Endothelial cell of umbilical vein (primary cell): Measurements from ENCODE around the gene SFTPA2. TPM values are rescaled to one million over a fixed set of nuclear protein-coding genes. Genes with fewer than 3 reads are reported as not detected.

Source experiments
- BruUV-seq: library from RNA; stranded (reverse); fragments of 400-500 nt; replicated peaks from 2 replicates; lab custom pipeline; 2021; lab: Mats Ljungman, UMichigan
- CTCF ChIA-PET: fragments of 300-600, 350-600 bp; sonication (Branson Sonifier 250); formaldehyde crosslinking; loops from one replicate; lab custom pipeline; 2021; ENCODE audit warnings: antibody characterized with exemption, inconsistent platforms; lab: Charles Lee
- POLR2A ChIA-PET: fragments of 300-600, 350-600 bp; sonication (Branson Sonifier 250); formaldehyde crosslinking; loops from one replicate; lab custom pipeline; 2021; ENCODE audit warnings: antibody characterized with exemption, inconsistent platforms; lab: Charles Lee
- DNase-seq: peaks from one replicate; pipeline ENCODE4 v3.0.0-alpha.2; 2011; ENCODE audit warnings: low read depth, low spot score
- FAIRE-seq: peaks from 2 replicates; lab custom pipeline; 2011; peaks lifted over from hg19 to GRCh38; lab: Jason Lieb, UNC
- H2AFZ ChIP-seq: 2 replicates; pipeline ENCODE4 v1.6.0; 2012; ENCODE audit warnings: low read depth, low read length, control low read depth, inconsistent platforms
- H3K27ac ChIP-seq: 2 replicates; pipeline ENCODE4 v1.5.1; 2011; ENCODE audit warnings: low read depth, mild to moderate bottlenecking, control low read depth, low read length, moderate library complexity; ENCODE audit not compliant: insufficient read depth
- H3K27me3 ChIP-seq, 2 experiments: 2 replicates each; pipeline versions ENCODE4 v1.6.0 to v1.6.1; 2011; ENCODE audit warnings: low read length in 2 of 2, mixed read lengths in 1 of 2; ENCODE audit not compliant: control insufficient read depth in 2 of 2, insufficient read depth in 2 of 2
- H3K36me3 ChIP-seq, 2 experiments: 2 replicates in 1 of 2; 3 replicates in 1 of 2; pipeline ENCODE4 v1.5.1; 2011; ENCODE audit warnings: low read length in 2 of 2, mild to moderate bottlenecking in 1 of 2, moderate library complexity in 1 of 2; ENCODE audit not compliant: control insufficient read depth in 2 of 2, insufficient read depth in 2 of 2; ENCODE audit errors: extremely low read depth in 1 of 2
- H3K4me1 ChIP-seq: 3 replicates; pipeline ENCODE4 v1.5.1; 2011; ENCODE audit warnings: mild to moderate bottlenecking, low read length; ENCODE audit not compliant: control insufficient read depth, insufficient read depth; ENCODE audit errors: extremely low read depth
- H3K4me2 ChIP-seq: 2 replicates; pipeline ENCODE4 v1.6.1; 2011; ENCODE audit warnings: low read length, control low read depth, mixed read lengths; ENCODE audit not compliant: insufficient read depth
- H3K4me3 ChIP-seq, 3 experiments: fragments of 200-600 bp in 1 of 3; sonication (generic), shearing (Covaris generic) in 1 of 3; replicated peaks in 1 of 3; 2 replicates each; pipeline ENCODE4 v1.5.1; 2011 to 2016; ENCODE audit warnings: control low read depth in 3 of 3, low read length in 3 of 3, mild to moderate bottlenecking in 2 of 3, inconsistent platforms in 1 of 3, low read depth in 1 of 3, moderate library complexity in 1 of 3; ENCODE audit not compliant: insufficient read depth in 1 of 3
- H3K79me2 ChIP-seq: 2 replicates; pipeline ENCODE4 v1.6.0; 2012; ENCODE audit warnings: low read length, inconsistent platforms; ENCODE audit not compliant: control insufficient read depth, insufficient read depth
- H3K9ac ChIP-seq: replicated peaks from 2 replicates; pipeline ENCODE3; 2011; ENCODE audit warnings: low read length, control low read depth; ENCODE audit not compliant: insufficient read depth; ENCODE audit errors: extremely low read depth
- H3K9me1 ChIP-seq: replicated peaks from 3 replicates; pipeline ENCODE4 v1.6.0; 2011; ENCODE audit warnings: mild to moderate bottlenecking, low read length; ENCODE audit not compliant: control insufficient read depth, insufficient read depth; ENCODE audit errors: extremely low read depth
- H3K9me3 ChIP-seq: replicated peaks from 2 replicates; pipeline ENCODE4 v1.5.1; 2012; ENCODE audit warnings: low read length, inconsistent platforms; ENCODE audit not compliant: control insufficient read depth, insufficient read depth
- H4K20me1 ChIP-seq: replicated peaks from 2 replicates; pipeline ENCODE3; 2011; ENCODE audit warnings: mild to moderate bottlenecking, low read length; ENCODE audit not compliant: control insufficient read depth, insufficient read depth; ENCODE audit errors: extremely low read depth
- EZH2 ChIP-seq: IDR thresholded peaks from 2 replicates; pipeline ENCODE4 v1.6.1; 2012; ENCODE audit warnings: borderline replicate concordance, low read depth, mild to moderate bottlenecking, moderate library complexity, low read length, inconsistent platforms; ENCODE audit not compliant: severe bottlenecking
- FOS ChIP-seq: IDR thresholded peaks from 2 replicates; pipeline ENCODE4 v1.6.1; 2011; ENCODE audit warnings: mild to moderate bottlenecking, low read length, moderate library complexity, borderline replicate concordance; ENCODE audit not compliant: insufficient read depth
- GATA2 ChIP-seq: IDR thresholded peaks from 2 replicates; pipeline ENCODE4 v1.7.0; 2011; ENCODE audit warnings: low read depth, mild to moderate bottlenecking, moderate library complexity, mixed read lengths, low read length; ENCODE audit not compliant: insufficient read length, insufficient read depth
- JUN ChIP-seq: IDR thresholded peaks from 2 replicates; pipeline ENCODE4 v1.6.1; 2011; ENCODE audit warnings: borderline replicate concordance, low read depth; ENCODE audit not compliant: insufficient read length, insufficient read depth
- MAX ChIP-seq: IDR thresholded peaks from 2 replicates; pipeline ENCODE4 v1.6.1; 2011; ENCODE audit not compliant: insufficient read depth, insufficient read length
- MYC ChIP-seq: IDR thresholded peaks from one replicate; pipeline ENCODE4 v1.6.1; 2011; ENCODE audit warnings: mild to moderate bottlenecking, low read depth, low read length
- POLR2A ChIP-seq: IDR thresholded peaks from 2 replicates; pipeline ENCODE4 v1.6.1; 2012; ENCODE audit warnings: low read depth, mild to moderate bottlenecking, control low read depth, low read length
- POLR2AphosphoS5 ChIP-seq: IDR thresholded peaks from 2 replicates; pipeline ENCODE4 v1.6.1; 2012; ENCODE audit warnings: low read depth, mild to moderate bottlenecking, control low read depth, low read length, moderate library complexity; ENCODE audit not compliant: insufficient read depth
- dilution Hi-C: fragments of 300-500 bp; cut with MboI; formaldehyde crosslinking; loops from one replicate; pipeline ENCODE4 v1.15.0; 2019; ENCODE audit warnings: low sequenced_read_pairs; ENCODE audit not compliant: extremely low pct_ligation_motif_present
- intact Hi-C: fragments of 100-400 bp; cut with micrococcal nuclease; formaldehyde crosslinking; loops from one replicate; pipeline ENCODE4 v1.10.0; 2022
- polyA plus RNA-seq, 4 experiments: library from polyadenylated mRNA; depleted of rRNA in 3 of 4; stranded (reverse) in 3 of 4; unstranded in 1 of 4; fragments of >200 nt; gene quantifications; 2 replicates each; pipeline versions ENCODE4 v1.2.1 to v1.2.3, GENCODE V29; 2011 to 2012; ENCODE audit warnings: missing spikeins in 1 of 4
- total RNA-seq: library from RNA; stranded (reverse); gene quantifications from 2 replicates; pipeline ENCODE4 v1.2.3, GENCODE V29; 2021
- TF ChIP-seq, protein P1 (sequence below), 2 donors: IDR thresholded peaks; 1 replicate in 1 of 2; 2 replicates in 1 of 2; pipeline ENCODE4 v1.5.1; 2011; ENCODE audit warnings: low read length in 2 of 2, mild to moderate bottlenecking in 2 of 2, moderate library complexity in 2 of 2, control low read depth in 1 of 2, inconsistent platforms in 1 of 2, low read depth in 1 of 2; ENCODE audit not compliant: insufficient read depth in 1 of 2; ENCODE audit errors: extremely low read depth in 1 of 2

Gene SFTPA2
- total and polyA plus RNA-seq, 2 donors (not counting 3 experiments of a cell fraction or from before 2014, with no cell fraction given), result not detected

GRCh38 chr10:79563426-79563825 is 3.2 kb upstream of the SFTPA2 start:
- Histone ChIP-seq H3K36me3 (no peaks in the 10 kb centered on the region), H3K4me2 (no peak overlapping the region), H2AFZ (no peak overlapping the region), H3K4me1 (no peaks in the 10 kb centered on the region), H3K27ac (no peak overlapping the region), H3K9ac (no peak overlapping the region), H3K4me3 (no peak overlapping the region), H3K79me2 (no peaks in the 10 kb centered on the region), H3K9me3 (no peaks in the 10 kb centered on the region), H4K20me1 (no peaks in the 10 kb centered on the region), H3K27me3 (peaks cover 2 to 9% of the 10 kb centered on the region in 2 experiments), H3K9me1 (no peaks in the 10 kb centered on the region)
- dilution Hi-C loops, result no loop called here
- intact Hi-C loops, result no loop called here
- no TSS peak for BruUV-seq
- ChIA-PET POLR2A (no interaction called here), CTCF (interaction anchor here (0.8 to 1.2 kb wide), 5 partner anchors 14 to 698 kb away, joined by 3 to 4 read pairs (median 3); no protein-coding TSS in a partner anchor)
- FAIRE-seq (no peak), DNase-seq (no peak)
- no peak for TF ChIP-seq JUN
- TF ChIP-seq MAX, result no peak
- TF ChIP-seq POLR2A, result no peak
- TF ChIP-seq MYC, result no peak
- TF ChIP-seq FOS, result no peak
- no peak for TF ChIP-seq POLR2AphosphoS5
- TF ChIP-seq GATA2, result no peak
- TF ChIP-seq, protein P1, sequence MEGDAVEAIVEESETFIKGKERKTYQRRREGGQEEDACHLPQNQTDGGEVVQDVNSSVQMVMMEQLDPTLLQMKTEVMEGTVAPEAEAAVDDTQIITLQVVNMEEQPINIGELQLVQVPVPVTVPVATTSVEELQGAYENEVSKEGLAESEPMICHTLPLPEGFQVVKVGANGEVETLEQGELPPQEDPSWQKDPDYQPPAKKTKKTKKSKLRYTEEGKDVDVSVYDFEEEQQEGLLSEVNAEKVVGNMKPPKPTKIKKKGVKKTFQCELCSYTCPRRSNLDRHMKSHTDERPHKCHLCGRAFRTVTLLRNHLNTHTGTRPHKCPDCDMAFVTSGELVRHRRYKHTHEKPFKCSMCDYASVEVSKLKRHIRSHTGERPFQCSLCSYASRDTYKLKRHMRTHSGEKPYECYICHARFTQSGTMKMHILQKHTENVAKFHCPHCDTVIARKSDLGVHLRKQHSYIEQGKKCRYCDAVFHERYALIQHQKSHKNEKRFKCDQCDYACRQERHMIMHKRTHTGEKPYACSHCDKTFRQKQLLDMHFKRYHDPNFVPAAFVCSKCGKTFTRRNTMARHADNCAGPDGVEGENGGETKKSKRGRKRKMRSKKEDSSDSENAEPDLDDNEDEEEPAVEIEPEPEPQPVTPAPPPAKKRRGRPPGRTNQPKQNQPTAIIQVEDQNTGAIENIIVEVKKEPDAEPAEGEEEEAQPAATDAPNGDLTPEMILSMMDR (IDR thresholded peaks at IDR 0.05; ENCODE audit: extremely low read depth in 1 of 2, insufficient read depth in 1 of 2, low read depth in 1 of 2, low read length in 2 of 2), result no peak
- TF ChIP-seq EZH2, result no peak
